Measurements from ENCODE around the gene JAKMIP1.

DNA sequence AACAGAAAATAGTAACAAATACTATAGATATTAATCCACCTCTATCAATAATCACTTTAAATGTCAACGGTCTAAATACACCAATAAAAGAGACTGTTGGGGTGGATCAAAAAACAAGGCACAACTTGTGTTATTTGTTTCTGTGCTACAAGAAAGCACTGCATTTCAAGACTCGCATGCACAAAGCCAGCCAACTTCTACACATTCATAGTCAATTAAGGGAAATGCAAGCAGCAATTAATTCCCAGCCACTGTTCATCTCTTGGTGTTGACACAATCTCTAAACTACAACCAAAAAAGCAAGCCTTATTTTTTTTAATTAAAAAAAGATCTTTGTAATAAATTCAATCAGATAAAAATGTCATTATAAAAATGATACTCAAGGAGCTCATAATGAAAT is 67.6 kb downstream of the JAKMIP1 start:
- no peak for TF ChIP-seq EZH2phosphoT487 (IDR thresholded peaks at IDR 0.05; ENCODE audit: low read length)
- TF ChIP-seq, protein P1, sequence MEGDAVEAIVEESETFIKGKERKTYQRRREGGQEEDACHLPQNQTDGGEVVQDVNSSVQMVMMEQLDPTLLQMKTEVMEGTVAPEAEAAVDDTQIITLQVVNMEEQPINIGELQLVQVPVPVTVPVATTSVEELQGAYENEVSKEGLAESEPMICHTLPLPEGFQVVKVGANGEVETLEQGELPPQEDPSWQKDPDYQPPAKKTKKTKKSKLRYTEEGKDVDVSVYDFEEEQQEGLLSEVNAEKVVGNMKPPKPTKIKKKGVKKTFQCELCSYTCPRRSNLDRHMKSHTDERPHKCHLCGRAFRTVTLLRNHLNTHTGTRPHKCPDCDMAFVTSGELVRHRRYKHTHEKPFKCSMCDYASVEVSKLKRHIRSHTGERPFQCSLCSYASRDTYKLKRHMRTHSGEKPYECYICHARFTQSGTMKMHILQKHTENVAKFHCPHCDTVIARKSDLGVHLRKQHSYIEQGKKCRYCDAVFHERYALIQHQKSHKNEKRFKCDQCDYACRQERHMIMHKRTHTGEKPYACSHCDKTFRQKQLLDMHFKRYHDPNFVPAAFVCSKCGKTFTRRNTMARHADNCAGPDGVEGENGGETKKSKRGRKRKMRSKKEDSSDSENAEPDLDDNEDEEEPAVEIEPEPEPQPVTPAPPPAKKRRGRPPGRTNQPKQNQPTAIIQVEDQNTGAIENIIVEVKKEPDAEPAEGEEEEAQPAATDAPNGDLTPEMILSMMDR (IDR thresholded peaks at IDR 0.05; ENCODE audit: low read length) = no peak

Data from MM.1S (cell line).